PC-3 (cell line): Measurements from ENCODE around the gene FOSB. TPM values are rescaled to one million over a fixed set of nuclear protein-coding genes. Genes with fewer than 3 reads are reported as not detected.

ENCODE experiments used
- ATAC-seq: fragments of 200-7000 bp; cut with Tn5 transposase; 2 replicates; pipeline ENCODE4 v1.9.1; 2020; ENCODE audit warnings: mild to moderate bottlenecking, moderate library complexity
- BruUV-seq: library from RNA; stranded (reverse); fragments of 400-500 nt; replicated peaks from 2 replicates; lab custom pipeline; 2021; lab: Mats Ljungman, UMichigan
- CTCF ChIA-PET: fragments of 300-600 bp; sonication (Branson Sonifier 250); formaldehyde crosslinking; loops from one replicate; lab custom pipeline; 2022; ENCODE audit warnings: antibody characterized with exemption; lab: Charles Lee
- POLR2A ChIA-PET: fragments of 300-600 bp; sonication (Branson Sonifier 250); formaldehyde crosslinking; loops from one replicate; lab custom pipeline; 2022; ENCODE audit warnings: antibody characterized with exemption; ENCODE audit not compliant: unreplicated experiment; lab: Charles Lee
- DNase-seq: peaks from one replicate; pipeline ENCODE4 v3.0.0-alpha.2; 2015
- H2AFZ ChIP-seq: fragments of 300-600 bp; sonication (generic); 2 replicates; pipeline ENCODE4 v1.6.0; 2016; ENCODE audit warnings: antibody characterized with exemption, low read length
- H3F3A ChIP-seq: fragments of 300-600 bp; sonication (generic); one replicate; pipeline ENCODE4 v1.6.0; 2017; ENCODE audit warnings: antibody characterized with exemption, low read length, control low read depth, mild to moderate bottlenecking; ENCODE audit not compliant: unreplicated experiment
- H3K27ac ChIP-seq: fragments of 300-600 bp; sonication (generic); 2 replicates; pipeline ENCODE4 v1.5.1; 2016; ENCODE audit warnings: mild to moderate bottlenecking, low read length
- H3K27me3 ChIP-seq: fragments of 300-600 bp; sonication (generic); 2 replicates; pipeline ENCODE4 v1.6.1; 2016; ENCODE audit warnings: low read length, mixed read lengths
- H3K36me3 ChIP-seq: fragments of 300-600 bp; sonication (generic); 2 replicates; pipeline ENCODE4 v1.6.1; 2016; ENCODE audit warnings: low read depth, mixed run types, low read length, mixed read lengths
- H3K4me1 ChIP-seq: fragments of 300-600 bp; sonication (generic); 2 replicates; pipeline ENCODE4 v1.5.1; 2016; ENCODE audit warnings: low read length; ENCODE audit not compliant: insufficient read depth
- H3K4me2 ChIP-seq: fragments of 300-600 bp; sonication (generic); 2 replicates; pipeline ENCODE4 v1.6.0; 2016; ENCODE audit warnings: low read length
- H3K4me3 ChIP-seq: fragments of 300-600 bp; sonication (generic); 2 replicates; pipeline ENCODE4 v1.5.1; 2016; ENCODE audit warnings: mild to moderate bottlenecking, low read length, mixed read lengths
- H3K79me2 ChIP-seq: fragments of 300-600 bp; sonication (generic); 2 replicates; pipeline ENCODE4 v1.6.1; 2017; ENCODE audit warnings: low read length, mixed read lengths
- H3K9ac ChIP-seq: fragments of 300-600 bp; sonication (generic); 2 replicates; pipeline ENCODE4 v1.6.0; 2016; ENCODE audit warnings: mild to moderate bottlenecking, low read length
- H3K9me2 ChIP-seq: fragments of 300-600 bp; sonication (generic); replicated peaks from 2 replicates; pipeline ENCODE4 v1.6.1; 2016; ENCODE audit warnings: mixed run types, low read length, mixed read lengths
- H3K9me3 ChIP-seq: fragments of 300-600 bp; sonication (generic); 2 replicates; pipeline ENCODE4 v1.6.1; 2016; ENCODE audit warnings: low read length, mixed read lengths
- H4K20me1 ChIP-seq: fragments of 300-600 bp; sonication (generic); 2 replicates; pipeline ENCODE4 v1.6.1; 2016; ENCODE audit warnings: low read length, mixed read lengths
- EZH2 ChIP-seq: fragments of 300-600 bp; sonication (generic); IDR thresholded peaks from one replicate; pipeline ENCODE4 v1.6.1; 2017; ENCODE audit warnings: antibody characterized with exemption, mild to moderate bottlenecking, low read length; ENCODE audit not compliant: unreplicated experiment
- EZH2phosphoT487 ChIP-seq: fragments of 300-600 bp; sonication (generic); IDR thresholded peaks from 2 replicates; pipeline ENCODE4 v1.6.1; 2018; ENCODE audit warnings: mild to moderate bottlenecking, antibody characterized with exemption, low read length, borderline replicate concordance
- intact Hi-C: fragments of 100-400 bp; cut with micrococcal nuclease; formaldehyde crosslinking; loops from 2 replicates; pipeline ENCODE4 v1.9.0; 2023
- total RNA-seq: library from RNA; depleted of rRNA; stranded (reverse); fragments of >200 nt; gene quantifications from 2 replicates; pipeline ENCODE4 v1.2.3, GENCODE V29; 2014
- TF ChIP-seq, protein P1 (sequence below): fragments of 300-600 bp; sonication (generic); conservative IDR thresholded peaks from 2 replicates; pipeline ENCODE4 v1.5.1; 2017; ENCODE audit warnings: antibody characterized with exemption, low read depth, mild to moderate bottlenecking, low read length

FOSB gene
- total RNA-seq, 1 experiment from 2014 or later, result 35.8 TPM

DNA sequence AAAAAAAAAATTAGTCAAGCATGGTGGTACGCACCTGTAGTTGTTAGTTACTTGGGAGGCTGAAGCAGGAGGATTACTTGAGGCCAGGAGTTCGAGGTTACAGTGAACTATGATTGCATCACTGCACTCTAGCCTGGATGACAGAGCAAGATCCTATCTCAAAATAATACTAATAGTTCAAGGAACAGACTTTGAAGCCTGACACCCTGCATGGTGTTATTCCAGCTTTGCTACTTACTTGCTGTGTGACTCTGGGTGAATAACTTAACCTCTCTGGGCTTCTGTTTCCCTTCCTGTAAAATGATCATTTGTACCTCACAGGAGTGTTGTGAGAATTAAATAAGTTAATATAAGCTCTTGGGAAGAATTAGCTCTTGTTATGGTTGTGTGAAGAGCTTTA lies 3.5 kb upstream of the FOSB start:
- Histone ChIP-seq H3F3A (no peaks in the 10 kb centered on the region), H3K36me3 (no peaks in the 10 kb centered on the region), H3K4me2 (no peak overlapping the region), H3K4me1 (no peaks in the 10 kb centered on the region), H3K9ac (no peak overlapping the region), H4K20me1 (peaks cover 9% of the 10 kb centered on the region), H3K9me2 (no peaks in the 10 kb centered on the region), H3K27ac (no peak overlapping the region), H3K27me3 (no peaks in the 10 kb centered on the region), H3K9me3 (no peaks in the 10 kb centered on the region), H3K79me2 (peaks cover 9% of the 10 kb centered on the region), H2AFZ (no peak overlapping the region), H3K4me3 (no peak overlapping the region)
- no TSS peak for BruUV-seq
- intact Hi-C loops, result no loop called here
- ChIA-PET POLR2A (no interaction called here), CTCF (no interaction called here)
- no peak for ATAC-seq
- no peak for DNase-seq
- TF ChIP-seq, protein P1, sequence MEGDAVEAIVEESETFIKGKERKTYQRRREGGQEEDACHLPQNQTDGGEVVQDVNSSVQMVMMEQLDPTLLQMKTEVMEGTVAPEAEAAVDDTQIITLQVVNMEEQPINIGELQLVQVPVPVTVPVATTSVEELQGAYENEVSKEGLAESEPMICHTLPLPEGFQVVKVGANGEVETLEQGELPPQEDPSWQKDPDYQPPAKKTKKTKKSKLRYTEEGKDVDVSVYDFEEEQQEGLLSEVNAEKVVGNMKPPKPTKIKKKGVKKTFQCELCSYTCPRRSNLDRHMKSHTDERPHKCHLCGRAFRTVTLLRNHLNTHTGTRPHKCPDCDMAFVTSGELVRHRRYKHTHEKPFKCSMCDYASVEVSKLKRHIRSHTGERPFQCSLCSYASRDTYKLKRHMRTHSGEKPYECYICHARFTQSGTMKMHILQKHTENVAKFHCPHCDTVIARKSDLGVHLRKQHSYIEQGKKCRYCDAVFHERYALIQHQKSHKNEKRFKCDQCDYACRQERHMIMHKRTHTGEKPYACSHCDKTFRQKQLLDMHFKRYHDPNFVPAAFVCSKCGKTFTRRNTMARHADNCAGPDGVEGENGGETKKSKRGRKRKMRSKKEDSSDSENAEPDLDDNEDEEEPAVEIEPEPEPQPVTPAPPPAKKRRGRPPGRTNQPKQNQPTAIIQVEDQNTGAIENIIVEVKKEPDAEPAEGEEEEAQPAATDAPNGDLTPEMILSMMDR, result no peak
- no peak for TF ChIP-seq EZH2
- TF ChIP-seq EZH2phosphoT487, result no peak

DNA sequence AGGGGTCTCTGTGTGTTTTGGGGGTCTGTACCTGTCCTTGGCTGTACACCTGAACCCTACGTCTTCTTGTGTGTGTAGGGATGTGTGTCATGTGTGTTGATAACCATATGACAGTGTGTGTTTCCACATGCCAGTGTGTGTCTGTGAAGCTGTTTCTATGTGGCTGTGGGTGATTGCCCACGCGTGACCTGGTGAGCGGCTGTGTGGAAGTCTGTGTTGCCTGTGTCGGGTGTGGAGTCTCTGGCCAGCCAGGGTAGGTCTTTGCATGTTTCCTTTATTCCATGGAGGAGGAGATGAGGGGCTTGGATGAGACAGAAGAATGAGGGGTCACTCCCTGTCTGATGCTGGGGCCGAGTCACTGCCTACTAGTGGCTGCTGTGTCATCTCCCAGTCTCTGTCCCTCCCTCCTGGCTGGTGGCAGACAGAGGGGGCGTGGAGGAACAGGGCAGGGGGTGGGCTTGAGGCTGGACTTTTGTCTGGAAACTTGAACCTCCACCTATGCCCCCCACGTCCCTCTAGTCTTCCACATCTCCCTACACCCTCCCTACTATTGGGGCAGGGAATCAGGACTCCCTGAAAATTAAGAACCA lies 2.8 kb upstream of the FOSB start:
- CTCF ChIA-PET, result no interaction called here
- no peak for DNase-seq
- TF ChIP-seq, protein P1, result no peak
- TF ChIP-seq EZH2phosphoT487, result no peak
- no peak for TF ChIP-seq EZH2

DNA sequence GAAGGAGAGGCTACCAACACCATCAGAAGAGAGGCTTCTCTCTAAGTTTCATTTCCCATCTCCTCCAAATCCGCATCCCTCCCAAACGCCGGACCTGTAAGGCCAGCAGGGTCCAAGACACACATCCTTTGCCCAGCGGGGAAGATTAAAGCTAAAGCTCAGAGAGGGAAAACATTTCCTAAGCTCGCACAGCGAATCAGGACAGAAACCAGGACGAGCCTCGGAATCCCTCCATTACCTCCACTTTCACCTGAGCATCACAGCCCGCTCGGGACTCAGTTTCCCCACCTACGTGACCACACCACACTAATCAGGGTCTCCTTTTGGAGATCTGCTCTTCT lies 711 bp upstream of the FOSB start:
- no peak for DNase-seq

More for the DNA sequence above, 2.8 kb upstream of the FOSB start:
- Histone ChIP-seq H4K20me1 (peaks cover 12% of the 10 kb centered on the region), H3K9me2 (no peaks in the 10 kb centered on the region), H3F3A (no peaks in the 10 kb centered on the region), H3K79me2 (peaks cover 9% of the 10 kb centered on the region), H3K9me3 (no peaks in the 10 kb centered on the region), H3K36me3 (no peaks in the 10 kb centered on the region), H3K4me1 (0 out of 2 replicates have a peak, but pooled peaks cover 1% of the 10 kb centered on the region), H3K9ac (no peak overlapping the region), H3K4me3 (no peak overlapping the region), H3K27me3 (no peaks in the 10 kb centered on the region), H2AFZ (no peak overlapping the region), H3K27ac (no peak overlapping the region), H3K4me2 (no peak overlapping the region)
- BruUV-seq, result no TSS peak
- no peak for ATAC-seq
- intact Hi-C loops, result no loop called here
- POLR2A ChIA-PET, result no interaction called here

More for the DNA sequence above, 711 bp upstream of the FOSB start:
- Histone ChIP-seq H2AFZ (peak overlapping the region; percentile 86), H3K4me2 (peak overlapping the region; percentile 97), H3K9me3 (no peaks in the 10 kb centered on the region), H3K27ac (no peak overlapping the region), H3K9ac (peak overlapping the region; percentile 89), H4K20me1 (peaks cover 30% of the 10 kb centered on the region), H3K36me3 (no peaks in the 10 kb centered on the region), H3K4me3 (peak overlapping the region; percentile 79), H3K27me3 (no peaks in the 10 kb centered on the region), H3K9me2 (no peaks in the 10 kb centered on the region), H3K4me1 (peaks cover 11% of the 10 kb centered on the region), H3K79me2 (peaks cover 16% of the 10 kb centered on the region), H3F3A (no peaks in the 10 kb centered on the region)
- ChIA-PET POLR2A (interaction anchor here (0.6 to 0.9 kb wide), 8 partner anchors 11 to 442 kb away, joined by 3 to 8 read pairs (median 3); no protein-coding TSS in a partner anchor), CTCF (interaction anchor here (0.6 to 0.9 kb wide), 2 partner anchors 12 to 22 kb away, joined by 3 to 6 read pairs; no protein-coding TSS in a partner anchor)
- intact Hi-C loops, result loop anchor here (2.0 kb wide), 1 partner anchor 16 kb away; no protein-coding TSS in a partner anchor
- TF ChIP-seq, protein P1, result no peak
- TF ChIP-seq EZH2 (no peak), EZH2phosphoT487 (no peak)
- no TSS peak for BruUV-seq
- no peak for ATAC-seq
